Pancreas (tissue), 10 donors: Measurements from ENCODE around the gene PFDN2. TPM values are rescaled to one million over a fixed set of nuclear protein-coding genes. Genes with fewer than 3 reads are reported as not detected.

Experiments used
- ATAC-seq, 4 donors: fragments of 200-7000 bp; cut with Tn5 transposase; one replicate each; pipeline versions ENCODE4 v1.8.0 to v1.9.1; 2020; ENCODE audit warnings: mild to moderate bottlenecking in 4 of 4, moderate library complexity in 4 of 4
- DNase-seq, 6 donors: peaks; one replicate each; pipeline ENCODE4 v3.0.0-alpha.2; 2020
- FAIRE-seq: peaks from 2 replicates; lab custom pipeline; 2012; peaks lifted over from hg19 to GRCh38; lab: Jason Lieb, UNC
- H3K27ac ChIP-seq, 4 donors: fragments of 200-600 bp; sonication (generic); 1 replicate in 3 of 4; 2 replicates in 1 of 4; pipeline versions ENCODE4 v1.5.0 to v1.8.0; 2020
- H3K27me3 ChIP-seq, 4 donors: fragments of 200-600 bp; one replicate each; pipeline ENCODE4 v1.8.0; 2021
- H3K36me3 ChIP-seq, 3 donors: fragments of 200-600 bp; sonication (generic) in 1 of 3; one replicate each; pipeline versions ENCODE4 v1.5.0 to v1.8.0; 2020 to 2021
- H3K4me1 ChIP-seq, 3 donors: fragments of 200-600 bp; one replicate each; pipeline ENCODE4 v1.8.0; 2021
- H3K4me3 ChIP-seq, 4 donors: fragments of 200-600 bp; sonication (generic) in 2 of 4; one replicate each; pipeline versions ENCODE4 v1.5.0 to v1.8.0; 2020 to 2021
- H3K9me3 ChIP-seq, 4 donors: fragments of 200-600 bp; one replicate each; pipeline ENCODE4 v1.8.0; 2021
- CTCF ChIP-seq, 4 donors: fragments of 200-600 bp; sonication (generic) in 3 of 4; IDR thresholded peaks; one replicate each; pipeline versions ENCODE4 v1.5.0 to v1.8.0; 2021; ENCODE audit warnings: antibody characterized with exemption in 4 of 4
- WGBS, 2 donors: extraction: QIAGEN DNeasy Blood & Tissue Kit; methylation state at CpG; one replicate each; pipeline ENCODE4 v1.1.7; 2013; 5-methylcytosine and 5-hydroxymethylcytosine counted together
- intact Hi-C, 3 donors: fragments of 100-400 bp; cut with DNase I; formaldehyde crosslinking; loops; one replicate each; pipeline versions ENCODE4 v1.11.1 to v1.14.2; 2022
- polyA plus RNA-seq, 2 donors: library from polyadenylated mRNA; stranded (reverse); fragments of 200-250 nt; gene quantifications; one replicate each; pipeline ENCODE4 v1.2.3, GENCODE V29; 2013
- total RNA-seq, 6 donors: library from RNA; stranded (reverse); fragmentation: NEBNext Ultra II Directional in 4 of 6; extraction: Animal tissue kit (Norgen Biotek cat#: 25700) in 4 of 6; gene quantifications; one replicate each; pipeline versions ENCODE4 v1.2.1 to v1.2.4, GENCODE V29; 2021 to 2023
- donor health status: healthy with polysubstance abuse.
- donor health status: DM: no; HTN: no; CAD: no; lungs with moderate emphysema.
- donor health status: DM: no; HTN: no; CAD: no.
- donor health status: control.
- donor health status: control.
- donor health status: Bipolar disorder and iron deficiency.
- donor health status: DM: yes; HTN: yes; CAD: no.
- donor health status: DM: no; HTN: no; CAD: no.
- donor health status: DM: no; HTN: no; CAD: no.
- donor health status: DM: yes; HTN: yes; CAD: no.

PFDN2 gene
- total and polyA plus RNA-seq, 8 donors: 9.8 to 91.6 (median 18.7) TPM

- intact Hi-C loops: no loop called here
- Histone ChIP-seq H3K4me1 (no peaks in the 10 kb centered on the region), H3K4me3 (no peak overlapping the region), H3K9me3 (no peaks in the 10 kb centered on the region), H3K27me3 (no peaks in the 10 kb centered on the region), H3K27ac (no peak overlapping the region), H3K36me3 (no peaks in the 10 kb centered on the region)
- no peak for FAIRE-seq
- TF ChIP-seq CTCF (IDR thresholded peaks at IDR 0.05): peak; percentile 44 to 59 (median 52)
- WGBS, 2 donors: 37 to 41% methylated on average over 9 of the region's 9 CpGs
- peak; percentile 50 to 80 (median 72) for DNase-seq
- peak; percentile 72 to 89 (median 78) for ATAC-seq
Observed at GRCh38 chr1:161071886-161072371, 45.9 kb downstream of the PFDN2 start.

GRCh38 chr1:161070761-161071160 lies 47.1 kb downstream of the PFDN2 start:
- H3K27ac ChIP-seq: no peak overlapping the region
- no peaks in the 10 kb centered on the region for H3K36me3 ChIP-seq
- H3K27me3 ChIP-seq: no peaks in the 10 kb centered on the region
- intact Hi-C loops: no loop called here
- H3K4me3 ChIP-seq: no peak overlapping the region
- H3K9me3 ChIP-seq: no peaks in the 10 kb centered on the region
- ATAC-seq (no peak), DNase-seq (no peak), FAIRE-seq (no peak)
- 91% methylated on average over 4 of the region's 4 CpGs for WGBS, 2 donors
- no peaks in the 10 kb centered on the region for H3K4me1 ChIP-seq
- TF ChIP-seq CTCF (IDR thresholded peaks at IDR 0.05): no peak

GRCh38 chr1:161069731-161070270 lies 48.0 kb downstream of the PFDN2 start, which contains the start of gene ARHGAP30:
TSS of gene ARHGAP30 (minus strand) at chr1:161069891. CDS start at chr1:161069624, 267 bp downstream.
- H3K4me3 ChIP-seq: peak within 1 kb of the TSS in 2 of 4 donors; percentile 7 to 32
- no peaks in the 10 kb centered on the region for H3K4me1 ChIP-seq
- DNase-seq (peak in 1 of 6 donors; percentile 67), ATAC-seq (peak in 3 of 4 donors; percentile 20 to 68 (median 58)), FAIRE-seq (no peak)
- H3K36me3 ChIP-seq: no peaks in the 10 kb centered on the region
- intact Hi-C loops: no loop called here
- WGBS, 2 donors: 81 to 85% methylated on average over 9 of the region's 9 CpGs
- H3K9me3 ChIP-seq: no peaks in the 10 kb centered on the region
- H3K27ac ChIP-seq: peak within 1 kb of the TSS in 2 of 4 donors; percentile 52 to 58
- no peaks in the 10 kb centered on the region for H3K27me3 ChIP-seq
- TF ChIP-seq CTCF (IDR thresholded peaks at IDR 0.05): no peak

GRCh38 chr1:161069241-161069640 lies 48.6 kb downstream of the PFDN2 start:
- ATAC-seq (no peak), FAIRE-seq (no peak), DNase-seq (no peak)
- intact Hi-C loops: no loop called here
- no peaks in the 10 kb centered on the region for H3K36me3 ChIP-seq
- H3K4me1 ChIP-seq: no peaks in the 10 kb centered on the region
- WGBS, 2 donors: 81 to 86% methylated on average over 9 of the region's 9 CpGs
- peak overlapping the region in 2 of 4 donors; percentile 52 to 58 for H3K27ac ChIP-seq
- H3K9me3 ChIP-seq: no peaks in the 10 kb centered on the region
- peak overlapping the region in 2 of 4 donors; percentile 7 to 32 for H3K4me3 ChIP-seq
- H3K27me3 ChIP-seq: no peaks in the 10 kb centered on the region
- TF ChIP-seq CTCF (IDR thresholded peaks at IDR 0.05): no peak
